Activated CD8-positive, alpha-beta T cell treated with anti-CD3 and anti-CD28 coated beads for 36 hours (primary cell): ENCODE data around the gene GPR31. TPM values are rescaled to one million over a fixed set of nuclear protein-coding genes. Genes with fewer than 3 reads are reported as not detected.

Experiments used
- ATAC-seq: fragments of 200-7000 bp; cut with Tn5 transposase; one replicate; pipeline ENCODE4 v1.10.0; 2021; ENCODE audit warnings: mild to moderate bottlenecking, moderate library complexity
- CTCF ChIA-PET: fragments of 350-600 bp; sonication (Branson Sonifier 250); formaldehyde crosslinking; loops from one replicate; lab custom pipeline; 2021; ENCODE audit warnings: antibody characterized with exemption; lab: Charles Lee
- POLR2A ChIA-PET: fragments of 350-600 bp; sonication (Branson Sonifier 250); formaldehyde crosslinking; loops from one replicate; lab custom pipeline; 2021; ENCODE audit warnings: antibody characterized with exemption; lab: Charles Lee
- DNase-seq: peaks from one replicate; pipeline ENCODE4 v3.0.0-alpha.2; 2020
- H3K27ac Mint-ChIP-seq: one replicate; pipeline ENCODE4 v1.8.0; 2021; ENCODE audit warnings: mild to moderate bottlenecking, mixed read lengths
- H3K27me3 Mint-ChIP-seq: one replicate; pipeline ENCODE4 v1.8.0; 2021; ENCODE audit warnings: mixed read lengths
- H3K36me3 Mint-ChIP-seq: one replicate; pipeline ENCODE4 v1.8.0; 2021; ENCODE audit warnings: low read depth, mixed read lengths
- H3K4me1 Mint-ChIP-seq: one replicate; pipeline ENCODE4 v1.8.0; 2021; ENCODE audit warnings: low read depth, mixed read lengths
- H3K4me3 Mint-ChIP-seq: one replicate; pipeline ENCODE4 v1.8.0; 2021; ENCODE audit warnings: mild to moderate bottlenecking, moderate library complexity, mixed read lengths
- H3K9me3 Mint-ChIP-seq: one replicate; pipeline ENCODE4 v1.8.0; 2021; ENCODE audit warnings: mixed read lengths
- CTCF ChIP-seq: fragments of 200-600 bp; IDR thresholded peaks from one replicate; pipeline ENCODE4 v1.8.0; 2022; ENCODE audit warnings: antibody characterized with exemption, mild to moderate bottlenecking
- intact Hi-C: fragments of 100-400 bp; cut with micrococcal nuclease; formaldehyde crosslinking; loops from one replicate; pipeline ENCODE4 v1.10.0; 2022
- total RNA-seq, 2 experiments: library from RNA; stranded (reverse); gene quantifications; one replicate each; pipeline ENCODE4 v1.2.3, GENCODE V29; 2021

GPR31 gene
- total RNA-seq, 2 experiments from 2014 or later: not detected

- Mint-ChIP-seq H3K4me1 (peaks cover 44% of the 10 kb centered on the region), H3K9me3 (no peaks in the 10 kb centered on the region), H3K36me3 (no peaks in the 10 kb centered on the region), H3K27me3 (no peaks in the 10 kb centered on the region), H3K27ac (no peak overlapping the region), H3K4me3 (no peak overlapping the region)
- intact Hi-C loops: no loop called here
- POLR2A ChIA-PET: interaction anchor here (0.6 kb wide), 1 partner anchor 342 kb away, joined by 3 read pairs; no protein-coding TSS in a partner anchor
- TF ChIP-seq CTCF: no peak
- CTCF ChIA-PET: no interaction called here
- no peak for ATAC-seq
- no peak for DNase-seq
Observed at GRCh38 chr6:167116109-167116837, 41.5 kb downstream of the GPR31 start.

- ATAC-seq: no peak
- intact Hi-C loops: no loop called here
- peaks cover 34% of the 10 kb centered on the region for H3K4me1 Mint-ChIP-seq
- POLR2A ChIA-PET: no interaction called here
- no peaks in the 10 kb centered on the region for H3K36me3 Mint-ChIP-seq
- H3K4me3 Mint-ChIP-seq: no peak overlapping the region
- H3K27ac Mint-ChIP-seq: peak overlapping the region; percentile 51
- no peaks in the 10 kb centered on the region for H3K9me3 Mint-ChIP-seq
- CTCF ChIA-PET: no interaction called here
- H3K27me3 Mint-ChIP-seq: peaks cover under 1% of the 10 kb centered on the region
- TF ChIP-seq CTCF: no peak
- DNase-seq: no peak
Observed at GRCh38 chr6:167115054-167115453, 42.7 kb downstream of the GPR31 start.

- H3K27me3 Mint-ChIP-seq: peaks cover 6% of the 10 kb centered on the region
- no peaks in the 10 kb centered on the region for H3K9me3 Mint-ChIP-seq
- H3K36me3 Mint-ChIP-seq: no peaks in the 10 kb centered on the region
- ChIA-PET CTCF (no interaction called here), POLR2A (no interaction called here)
- H3K4me1 Mint-ChIP-seq: peaks cover 26% of the 10 kb centered on the region
- TF ChIP-seq CTCF: no peak
- peak overlapping the region; percentile 51 for H3K27ac Mint-ChIP-seq
- intact Hi-C loops: no loop called here
- H3K4me3 Mint-ChIP-seq: peak overlapping the region; percentile 58
- peak; percentile 52 for ATAC-seq
- DNase-seq: peak; percentile 68
Observed at GRCh38 chr6:167113935-167114910, 43.6 kb downstream of the GPR31 start.

- no peaks in the 10 kb centered on the region for H3K36me3 Mint-ChIP-seq
Observed at GRCh38 chr6:167113047-167113754, 44.6 kb downstream of the GPR31 start.

More at GRCh38 chr6:167113047-167113754, 44.6 kb downstream of the GPR31 start:
- Mint-ChIP-seq H3K4me1 (peaks cover 20% of the 10 kb centered on the region), H3K9me3 (no peaks in the 10 kb centered on the region), H3K27ac (no peak overlapping the region), H3K27me3 (peaks cover 6% of the 10 kb centered on the region), H3K4me3 (peak overlapping the region; percentile 58)
- no peak for TF ChIP-seq CTCF
- DNase-seq (no peak), ATAC-seq (no peak)
- intact Hi-C loops: no loop called here
- CTCF ChIA-PET: no interaction called here
- POLR2A ChIA-PET: no interaction called here
